NCI-H524 treated with DMSO at 0.1 percent for 48 hours (cell line): ENCODE results near the gene DNAJC5.
"Not testable (repeated sequence)": the region's sequence is repeated elsewhere in the genome, so short reads cannot be mapped to it uniquely, and the experiment has no call there.

ENCODE experiments used
- DNase-seq: peaks from one replicate; lab custom pipeline; 2025; lab: John Stamatoyannopoulos, UW

The DNAJC5 gene

DNA sequence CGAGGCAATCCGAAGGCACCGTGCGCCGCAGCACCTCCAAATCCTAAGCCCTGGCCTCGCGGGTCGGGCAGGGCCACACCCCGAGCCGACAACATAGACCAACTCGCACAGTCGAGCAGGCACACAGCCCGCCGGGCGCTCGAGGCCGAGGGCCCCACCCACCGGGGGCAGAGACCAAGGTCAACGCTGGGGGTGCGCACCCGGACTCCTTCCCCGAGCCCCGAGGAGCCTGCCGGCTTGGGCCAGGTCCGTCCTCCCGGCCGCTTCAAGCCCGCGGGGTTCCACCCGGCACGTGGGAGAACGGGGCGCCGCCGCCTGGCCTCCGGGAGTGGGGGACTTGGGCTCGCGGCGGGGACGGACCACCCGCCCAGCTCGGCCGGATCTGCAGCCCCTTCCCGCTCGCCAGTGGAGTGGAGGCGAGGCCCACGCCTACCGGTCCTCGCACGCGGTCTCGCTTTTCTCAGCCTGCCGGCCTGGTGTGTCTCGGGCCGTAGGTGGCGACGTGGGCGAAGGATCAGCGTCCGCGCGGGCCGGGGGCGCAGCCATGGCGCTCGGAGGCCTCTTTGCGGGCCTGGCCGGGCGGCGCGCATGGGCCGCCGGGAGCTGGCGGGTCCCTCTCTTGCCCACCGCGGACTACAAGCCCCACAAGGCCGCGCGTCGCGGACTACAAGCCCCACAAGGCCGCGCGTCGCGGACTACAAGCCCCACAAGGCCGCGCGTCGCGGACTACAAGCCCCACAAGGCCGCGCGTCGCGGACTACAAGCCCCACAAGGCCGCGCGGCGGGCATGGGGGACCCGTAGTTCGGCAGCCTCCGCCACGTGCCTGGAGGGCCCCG, 61.1 kb downstream of the DNAJC5 start, which contains the start of gene UCKL1:
Gene UCKL1 (minus strand): TSS at position 590 of the 837 bp plus-strand sequence. CDS start 44 bp downstream, at position 546.
- DNase-seq, result no peak

DNA sequence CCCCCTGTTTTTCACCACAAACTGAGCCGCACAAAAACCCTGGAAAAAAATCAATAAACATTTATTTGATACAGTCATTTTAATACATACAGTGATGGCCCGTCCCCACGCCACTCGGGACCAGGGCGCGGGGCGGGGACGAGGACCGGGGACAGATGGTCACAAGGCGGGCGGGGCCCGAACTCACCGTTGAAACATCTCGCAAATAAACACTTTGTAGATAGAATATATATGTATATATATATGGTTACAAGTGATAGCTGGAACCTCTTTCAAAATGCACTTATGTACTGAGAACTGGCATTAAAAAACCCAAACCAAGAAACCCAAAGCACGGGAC, 61.7 kb downstream of the DNAJC5 start:
- DNase-seq, result no peak

DNA sequence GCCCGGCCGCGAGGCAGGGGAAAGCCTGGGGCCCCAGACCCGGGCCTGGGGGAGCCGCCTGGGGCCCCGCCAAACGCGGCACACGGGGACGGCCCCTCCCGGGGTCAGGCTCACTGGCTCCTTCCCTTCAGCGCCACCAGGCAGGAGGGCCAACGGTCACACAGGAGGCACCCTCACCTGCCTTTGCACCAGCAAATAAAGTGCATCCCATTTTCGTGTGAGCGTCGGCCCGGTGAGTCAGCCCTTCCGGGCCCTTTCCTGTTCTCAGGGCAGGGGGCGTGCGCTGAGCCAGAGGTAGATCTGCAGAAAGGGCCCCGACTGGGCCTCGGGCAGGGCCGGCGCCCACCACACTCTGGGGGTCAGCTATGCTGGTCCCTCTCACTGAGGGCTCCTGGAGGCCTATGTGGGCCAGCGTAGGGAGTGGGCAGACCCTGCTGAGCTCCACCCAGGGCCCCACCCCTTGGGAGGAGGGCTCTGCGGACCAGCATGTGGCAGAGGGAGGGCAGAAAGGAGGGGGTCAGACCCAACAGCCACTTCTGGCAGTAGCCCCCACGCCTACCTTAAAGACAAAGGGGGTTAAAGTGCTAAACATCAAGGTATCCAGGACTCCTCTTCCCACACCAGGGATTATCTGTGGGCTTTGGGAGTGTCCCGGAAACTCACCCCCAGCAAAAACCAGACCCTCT, 62.2 kb downstream of the DNAJC5 start:
- DNase-seq, result no peak

DNA sequence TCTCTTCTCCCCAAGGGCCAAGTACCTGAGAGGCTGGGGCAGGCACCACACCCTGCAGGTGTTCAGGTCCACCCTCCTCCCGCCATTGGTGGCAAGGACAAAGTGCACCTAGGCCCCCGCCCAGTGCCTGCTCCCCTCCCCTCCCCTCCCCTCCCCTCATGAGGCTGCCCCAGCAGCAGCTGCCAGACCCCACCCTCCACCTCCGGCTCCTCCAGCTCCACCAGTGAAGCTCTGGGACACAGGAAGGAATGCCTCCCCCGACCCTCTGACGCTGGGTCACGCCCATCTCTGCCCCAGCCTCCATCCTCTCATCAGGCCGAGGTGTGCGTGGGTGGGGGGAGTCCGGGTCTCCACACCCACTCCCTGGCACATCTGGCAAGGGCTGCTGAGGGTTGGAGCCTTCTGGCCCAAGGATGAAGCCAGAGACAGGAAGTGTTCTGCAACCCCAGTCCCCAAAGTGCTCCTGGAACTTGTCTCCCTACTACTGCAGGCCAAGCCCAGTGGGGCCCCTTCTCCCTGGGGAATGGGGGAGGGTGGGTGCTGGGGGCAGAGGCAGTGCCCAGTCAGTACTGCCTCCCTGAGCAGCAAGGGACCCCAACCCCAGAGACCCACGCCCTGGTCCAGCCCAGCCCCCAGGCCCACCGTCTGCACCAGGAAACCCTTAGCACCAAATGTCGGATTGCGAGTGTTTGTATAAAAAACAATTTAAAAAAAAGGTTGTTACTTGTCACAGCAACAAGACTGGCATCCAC, 62.9 kb downstream of the DNAJC5 start:
- DNase-seq, result no peak

DNA sequence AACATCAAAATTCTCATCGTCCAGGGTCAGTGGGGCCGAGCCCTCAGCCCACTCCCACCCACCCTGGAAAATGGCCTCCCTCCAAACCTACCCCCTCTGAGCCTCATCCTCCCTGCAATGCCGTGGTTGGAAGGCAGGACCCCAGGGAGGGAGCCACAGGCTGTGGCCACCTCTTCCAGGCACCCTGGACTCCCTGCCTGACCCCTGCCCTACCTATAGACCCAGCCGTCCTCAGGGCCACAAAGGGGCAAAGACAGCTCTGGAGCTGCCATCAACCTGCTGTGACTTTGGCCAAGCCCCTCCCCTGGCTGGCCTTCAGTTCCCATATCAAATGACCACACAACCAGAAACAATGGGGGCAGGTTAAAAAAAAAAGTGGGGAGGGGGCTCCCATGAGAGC, 63.5 kb downstream of the DNAJC5 start:
- no peak for DNase-seq

DNA sequence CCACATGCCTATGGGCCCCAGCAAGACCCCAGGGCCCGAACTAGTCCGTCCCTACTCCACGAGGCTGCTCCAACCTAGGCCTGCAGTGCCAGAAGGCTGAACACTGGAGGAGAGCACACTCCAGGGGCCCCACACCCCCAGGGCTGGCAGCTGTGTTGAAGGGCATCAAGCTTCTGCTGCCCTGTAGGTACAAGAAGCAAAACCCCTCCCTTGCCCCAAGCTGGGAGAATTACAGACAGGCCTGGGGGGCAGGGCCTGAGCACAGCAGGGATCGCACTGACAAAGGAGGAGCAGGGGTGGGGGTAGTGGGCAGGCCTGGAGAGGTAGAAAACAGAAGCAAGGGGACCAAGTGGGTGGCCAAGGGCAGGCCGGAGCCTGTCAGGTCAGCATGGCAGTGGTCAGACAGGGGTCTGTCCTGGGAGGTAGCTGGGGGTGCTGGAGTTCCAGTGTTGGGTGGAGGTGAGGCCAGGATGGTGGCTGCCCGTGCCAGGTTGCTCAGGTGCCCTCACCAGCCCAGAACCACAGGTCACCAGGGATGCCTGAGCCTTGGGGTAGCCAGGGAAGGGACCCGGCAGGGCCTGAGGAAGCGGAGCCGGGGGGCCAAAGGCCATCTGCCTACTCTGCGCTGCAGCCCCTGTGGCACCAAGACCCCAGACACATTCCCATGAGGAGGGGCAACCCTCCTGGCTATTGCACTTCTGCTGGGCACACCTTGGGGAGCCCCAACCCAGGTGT, 64.2 kb downstream of the DNAJC5 start:
- no peak for DNase-seq

DNA sequence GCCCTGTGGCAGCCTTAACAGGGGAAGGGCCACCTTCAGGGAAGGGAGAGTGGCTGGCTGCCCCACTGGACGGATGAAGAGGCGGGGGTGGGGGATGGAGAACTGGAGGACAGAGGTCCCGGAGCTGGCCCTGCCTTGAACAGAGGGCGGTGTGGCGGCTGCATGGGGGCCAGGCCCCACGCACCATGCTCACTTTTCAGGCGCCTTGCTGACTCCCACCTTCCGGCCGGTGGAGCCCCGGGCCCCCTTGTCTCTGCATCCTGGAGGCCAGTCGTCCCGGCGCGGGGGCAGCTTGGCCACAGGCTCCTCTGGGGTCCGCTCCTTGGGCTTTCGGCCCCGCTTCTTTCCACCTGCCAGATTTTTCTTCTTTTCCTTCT, 64.8 kb downstream of the DNAJC5 start:
- no peak for DNase-seq

DNA sequence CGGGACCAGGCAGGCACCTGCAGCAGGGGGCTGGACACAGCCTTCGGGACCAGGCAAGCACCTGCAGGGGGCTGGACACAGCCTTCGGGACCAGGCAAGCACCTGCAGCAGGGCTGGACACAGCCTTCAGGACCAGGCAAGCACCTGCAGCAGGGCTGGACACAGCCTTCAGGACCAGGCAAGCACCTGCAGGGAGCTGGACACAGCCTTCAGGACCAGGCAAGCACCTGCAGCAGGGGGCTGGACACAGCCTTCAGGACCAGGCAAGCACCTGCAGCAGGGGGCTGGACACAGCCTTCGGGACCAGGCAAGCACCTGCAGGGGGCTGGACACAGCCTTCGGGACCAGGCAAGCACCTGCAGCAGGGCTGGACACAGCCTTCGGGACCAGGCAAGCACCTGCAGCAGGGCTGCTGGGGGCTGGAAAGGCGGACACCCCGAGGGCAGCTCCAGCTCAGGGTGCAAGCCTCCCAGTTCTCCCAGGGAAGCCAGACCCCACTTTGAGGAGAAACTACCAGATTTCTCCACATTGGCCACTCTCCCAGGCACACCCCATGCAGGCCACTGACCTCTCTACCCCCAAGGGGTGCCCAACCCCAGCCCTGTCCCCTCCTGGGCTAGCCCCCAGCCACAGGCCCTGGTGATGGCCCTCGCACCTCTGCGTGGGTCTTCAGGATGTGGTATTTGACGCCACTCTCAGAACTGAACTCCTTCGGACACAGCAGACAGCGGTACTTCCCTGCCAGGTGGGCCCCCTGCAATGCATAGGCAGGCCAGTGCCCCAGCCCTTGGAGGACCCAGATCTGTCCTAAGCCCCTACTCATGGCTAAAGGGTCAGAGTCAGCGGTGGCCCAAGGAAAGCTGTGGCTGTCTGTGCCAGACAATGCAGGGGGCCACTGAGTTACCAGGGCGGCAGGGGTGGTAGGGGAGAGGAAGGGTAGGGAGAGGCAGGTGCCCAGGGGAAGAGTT, 66.0 kb downstream of the DNAJC5 start:
- not testable (repeated sequence) for DNase-seq

DNA sequence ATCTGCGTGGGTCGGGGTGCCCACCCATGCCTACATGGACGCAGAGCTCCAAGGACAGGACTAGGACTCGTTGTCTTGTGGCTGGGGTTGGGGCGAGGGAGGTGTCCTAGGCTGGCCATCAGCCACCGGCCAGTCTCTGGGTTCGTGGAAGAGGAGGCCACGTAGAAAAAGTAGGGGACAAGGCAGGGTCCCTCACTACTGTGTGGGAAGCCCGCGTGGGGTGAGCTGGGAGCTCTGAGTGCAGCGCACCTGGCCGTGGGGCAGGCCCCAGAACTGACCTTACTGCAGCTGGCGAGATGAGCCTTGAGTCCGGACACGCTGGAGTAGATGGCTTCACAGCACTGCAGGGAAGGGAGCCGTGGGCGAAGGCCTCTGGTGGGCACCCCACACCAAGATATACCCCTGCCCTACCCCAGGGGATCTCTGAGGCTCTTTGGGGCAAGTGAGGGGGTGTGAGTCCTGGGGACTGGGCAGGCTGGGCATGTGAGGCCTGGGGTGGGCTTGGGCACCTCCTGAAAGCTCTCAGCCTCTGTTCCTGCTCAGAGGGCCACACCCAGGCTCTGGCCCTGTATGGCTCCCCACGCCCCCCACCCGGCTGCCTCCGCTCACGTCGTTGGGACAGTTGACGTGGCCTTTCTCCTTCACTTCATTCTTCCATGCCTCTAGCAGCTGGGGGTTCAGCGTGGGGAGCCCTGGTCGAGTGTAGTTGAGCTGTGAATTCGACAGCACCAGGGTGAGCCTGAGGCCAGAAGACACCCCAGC, 66.9 kb downstream of the DNAJC5 start:
- DNase-seq, result no peak

DNA sequence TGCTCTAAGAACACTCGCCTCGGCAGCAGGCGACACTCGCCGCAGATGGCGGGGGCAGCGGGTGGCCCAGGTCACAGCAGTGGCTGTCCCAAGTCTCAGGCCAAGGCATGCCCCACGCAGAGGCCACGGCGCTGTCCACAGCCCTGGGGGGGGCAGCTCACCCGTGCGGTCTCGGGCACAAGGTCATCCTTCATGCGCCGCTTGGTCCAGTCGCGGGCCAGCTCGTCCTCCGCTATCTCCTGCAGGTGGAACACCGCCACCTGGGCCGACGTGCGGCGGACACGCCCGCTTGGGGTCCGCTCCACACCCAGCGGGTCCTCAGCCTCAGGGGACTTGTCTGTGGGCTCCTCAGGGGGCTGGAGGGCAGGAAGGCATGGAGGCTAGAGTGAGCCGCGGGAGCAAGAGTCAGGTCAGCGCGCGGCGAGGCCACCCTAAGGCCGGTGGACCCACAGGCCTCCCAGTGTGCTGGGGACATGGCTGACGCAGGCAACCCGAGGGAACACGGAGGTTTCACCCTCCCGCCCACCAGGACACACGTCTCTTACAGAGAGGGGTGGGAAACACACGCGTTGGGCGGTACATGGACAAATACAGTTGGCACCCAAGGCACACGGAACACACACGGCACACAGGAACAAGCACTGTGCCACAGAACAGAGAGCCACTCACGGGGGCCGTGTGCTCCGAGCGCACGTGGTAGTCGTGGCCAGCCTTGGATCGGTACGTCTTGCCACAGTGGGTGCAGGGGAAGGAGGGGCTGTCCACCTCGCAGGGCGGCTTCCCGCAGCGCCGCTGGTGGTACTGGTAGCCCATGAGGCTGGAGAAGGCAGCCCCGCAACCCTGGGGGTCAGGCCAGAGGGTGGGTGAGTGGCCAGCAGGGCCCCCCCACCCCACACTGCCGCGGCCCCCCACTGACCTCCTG, 67.8 kb downstream of the DNAJC5 start:
- no peak for DNase-seq

DNA sequence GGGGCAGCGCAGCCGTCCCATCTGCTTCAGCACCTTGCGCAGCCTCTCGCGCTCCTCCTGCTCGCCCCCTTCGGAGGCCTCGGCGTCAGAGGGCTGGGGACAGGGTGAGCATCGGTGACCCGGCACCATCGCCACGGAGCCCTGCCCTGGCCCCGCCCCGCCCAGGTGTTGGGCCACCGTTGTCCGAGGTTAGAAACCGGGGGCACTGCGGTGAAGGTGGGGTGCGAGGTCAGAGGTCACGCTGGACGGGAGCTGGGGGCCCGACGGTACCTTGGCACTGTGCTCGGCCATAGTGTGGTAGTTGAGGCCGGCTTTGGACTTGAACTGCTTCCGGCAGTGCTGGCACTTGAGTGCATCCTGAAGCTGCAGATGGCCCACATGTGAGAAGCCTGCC, 68.4 kb downstream of the DNAJC5 start:
- no peak for DNase-seq

DNA sequence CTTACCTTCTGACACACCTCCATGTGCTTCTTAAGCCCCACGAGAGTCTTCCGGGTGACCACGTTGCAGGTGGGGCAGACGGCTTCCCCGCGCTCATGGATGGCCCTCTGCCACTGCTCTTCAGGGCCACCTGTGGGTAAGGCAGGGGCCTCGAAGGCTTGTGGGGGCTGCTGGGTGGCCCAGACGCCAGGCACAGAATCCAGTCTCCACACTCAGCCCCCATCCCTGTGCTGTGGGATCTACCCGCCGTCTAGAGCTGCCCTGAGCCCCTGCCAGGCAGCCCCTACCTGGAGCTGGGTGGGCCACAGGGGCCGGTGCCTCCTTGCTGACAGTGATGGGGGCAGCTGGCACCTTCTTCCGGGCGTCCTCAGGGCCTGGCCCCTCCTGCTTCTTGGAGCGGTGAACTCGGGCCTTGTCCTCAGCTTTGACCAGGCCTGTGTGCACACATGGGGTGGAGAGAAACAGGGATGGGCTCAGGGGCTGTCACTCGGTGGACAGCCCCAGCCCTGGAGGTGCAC, 68.9 kb downstream of the DNAJC5 start:
- no peak for DNase-seq

DNA sequence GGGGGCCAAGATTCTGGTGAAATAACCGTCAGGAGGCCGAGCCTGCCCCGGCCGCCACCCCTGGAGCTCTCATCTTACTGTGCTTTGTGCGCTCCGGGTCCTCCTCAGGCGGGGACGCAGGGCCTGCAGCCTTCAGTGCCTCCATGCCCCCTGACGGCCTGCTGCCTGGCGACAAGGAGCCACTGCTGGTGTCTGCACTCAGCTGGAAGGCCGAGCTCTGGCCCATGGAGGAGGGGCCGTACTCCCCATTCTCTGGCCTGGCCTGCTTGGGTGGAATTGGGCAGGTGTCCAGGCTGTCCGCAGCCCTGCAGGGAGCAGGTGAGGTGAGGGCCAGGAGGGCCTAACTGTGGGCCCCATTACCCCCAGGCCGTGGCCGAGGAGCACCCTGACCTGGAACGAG, 69.5 kb downstream of the DNAJC5 start:
- DNase-seq, result no peak

DNA sequence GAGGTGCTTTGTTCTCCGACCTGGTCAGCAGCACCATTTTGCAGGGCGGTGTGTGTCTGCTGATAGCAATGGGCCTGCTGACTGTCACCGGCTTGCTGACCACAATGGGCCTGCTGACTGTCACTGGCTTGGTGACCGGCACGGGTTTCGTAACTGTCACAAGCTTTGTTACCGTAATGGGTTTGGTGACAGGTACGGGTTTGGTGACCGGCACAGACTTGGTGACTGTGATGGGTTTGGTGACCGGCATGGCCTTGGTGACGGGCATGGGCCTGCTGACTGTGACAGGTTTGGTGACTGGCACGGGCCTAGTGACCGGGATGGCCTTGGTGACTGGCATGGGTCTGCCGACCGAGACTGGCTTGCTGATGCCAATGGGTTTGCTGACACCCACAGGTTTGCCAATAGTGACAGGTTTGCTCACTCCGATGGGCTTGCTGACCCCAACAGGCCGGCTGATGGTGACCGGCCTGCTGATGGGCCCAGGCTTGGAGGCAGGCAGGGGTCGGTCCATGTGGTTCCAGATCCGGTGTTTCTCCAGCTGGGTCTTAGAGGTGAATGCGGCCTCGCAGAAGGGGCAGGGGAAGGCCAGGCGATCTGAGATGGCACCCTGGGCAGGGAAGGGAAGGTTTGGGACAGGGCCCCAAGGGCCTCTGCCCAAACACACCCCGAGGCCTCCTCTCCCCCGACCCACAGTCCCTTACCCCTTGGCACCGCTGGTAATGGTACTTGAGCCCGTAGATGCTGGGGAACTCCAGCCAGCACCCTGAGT, 71.4 kb downstream of the DNAJC5 start:
- DNase-seq, result no peak

DNA sequence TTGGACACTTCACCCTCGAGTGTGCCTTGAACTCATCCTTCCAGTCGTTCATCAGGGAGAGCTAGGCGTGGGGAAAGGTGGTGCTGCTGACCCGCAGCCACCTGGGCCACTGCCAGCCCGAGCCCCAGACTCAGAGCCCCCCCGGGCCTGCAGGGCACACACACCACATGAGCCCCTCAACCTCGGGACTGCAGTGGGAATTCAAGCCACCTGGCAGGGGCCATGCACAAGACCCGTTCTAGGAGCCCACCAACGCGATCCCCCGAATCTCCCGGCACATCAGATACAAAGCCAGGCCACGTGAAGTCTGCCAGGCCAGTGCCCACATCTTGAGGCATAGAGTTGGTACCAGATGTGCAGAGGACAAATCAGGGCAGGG, 72.0 kb downstream of the DNAJC5 start:
- no peak for DNase-seq

DNA sequence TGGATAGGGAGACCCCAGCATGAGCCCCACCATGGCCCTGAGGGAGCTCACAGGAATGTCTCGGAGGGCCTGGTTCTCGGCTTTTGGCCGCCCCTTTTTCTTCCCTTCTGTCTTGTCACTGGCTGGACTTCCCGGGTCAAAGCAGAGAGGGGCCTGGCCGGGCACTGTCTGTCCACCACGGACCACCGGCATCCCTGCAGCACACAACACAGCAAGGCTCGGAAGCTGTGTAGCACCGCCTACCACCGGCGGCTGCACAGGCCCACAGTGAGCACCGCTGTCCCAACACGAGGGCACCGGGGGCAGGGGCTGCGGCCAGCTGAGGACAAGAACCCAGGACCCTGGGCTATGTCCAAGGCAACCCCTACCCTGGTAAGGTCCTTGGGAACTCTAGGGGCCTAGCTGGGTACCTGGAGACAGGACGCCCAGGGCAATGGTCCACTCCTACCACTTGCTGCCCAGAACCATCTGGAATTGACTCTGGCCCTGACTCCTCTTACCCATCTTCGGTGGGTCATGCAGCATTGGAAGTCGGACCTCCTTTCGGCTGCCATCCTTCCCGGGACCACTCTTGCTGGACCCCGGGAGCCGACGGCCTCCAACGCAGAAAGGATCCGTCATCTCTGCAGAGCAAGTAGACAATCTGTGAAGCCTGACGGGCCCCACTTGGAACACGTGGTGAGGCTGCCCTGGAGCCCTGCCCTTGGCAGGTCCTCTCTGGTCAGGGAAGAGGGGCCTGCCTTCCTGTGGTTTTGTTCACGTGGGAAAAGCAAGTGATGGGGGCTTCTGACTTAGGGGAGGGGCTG, 72.6 kb downstream of the DNAJC5 start:
- no peak for DNase-seq
